ENCODE results near the gene RNU6-9. TPM values are rescaled to one million over a fixed set of nuclear protein-coding genes. Genes with fewer than 3 reads are reported as not detected.

RNU6-9 gene
- total RNA-seq = not detected in 2 replicates

DNA sequence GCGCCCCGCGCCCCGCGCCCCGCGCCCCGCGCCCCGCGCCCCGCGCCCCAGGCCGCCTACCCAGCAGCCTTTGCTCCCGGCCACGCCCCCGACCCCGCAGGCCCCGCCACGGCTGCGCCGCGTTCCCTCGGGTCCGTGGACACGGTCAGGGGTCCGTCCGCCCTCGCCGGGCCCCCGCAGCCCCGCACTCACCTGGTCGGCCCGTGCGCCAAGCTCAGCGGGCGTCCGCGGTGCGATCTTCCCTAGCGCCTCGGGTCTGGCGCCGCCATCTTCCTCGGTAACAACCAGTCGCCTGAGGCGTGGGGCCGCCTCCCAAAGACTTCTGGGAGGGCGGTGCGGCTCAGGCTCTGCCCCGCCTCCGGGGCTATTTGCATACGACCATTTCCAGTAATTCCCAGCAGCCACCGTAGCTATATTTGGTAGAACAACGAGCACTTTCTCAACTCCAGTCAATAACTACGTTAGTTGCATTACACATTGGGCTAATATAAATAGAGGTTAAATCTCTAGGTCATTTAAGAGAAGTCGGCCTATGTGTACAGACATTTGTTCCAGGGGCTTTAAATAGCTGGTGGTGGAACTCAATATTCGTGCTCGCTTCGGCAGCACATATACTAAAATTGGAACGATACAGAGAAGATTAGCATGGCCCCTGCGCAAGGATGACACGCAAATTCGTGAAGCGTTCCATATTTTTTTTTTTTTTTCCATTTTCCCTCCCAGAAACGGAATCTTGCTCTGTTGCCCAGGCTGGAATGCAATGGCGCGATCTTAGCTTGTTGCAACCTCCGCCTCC lies at the start of gene RNU6-9, which contains the start of gene MED16:
Gene RNU6-9, plus strand, starts transcription at position 591 of the 796 bp plus-strand sequence.
Gene MED16, minus strand, starts transcription at position 294 of the 796 bp plus-strand sequence. CDS start 2,056 bp downstream, outside the sequence.

DNA sequence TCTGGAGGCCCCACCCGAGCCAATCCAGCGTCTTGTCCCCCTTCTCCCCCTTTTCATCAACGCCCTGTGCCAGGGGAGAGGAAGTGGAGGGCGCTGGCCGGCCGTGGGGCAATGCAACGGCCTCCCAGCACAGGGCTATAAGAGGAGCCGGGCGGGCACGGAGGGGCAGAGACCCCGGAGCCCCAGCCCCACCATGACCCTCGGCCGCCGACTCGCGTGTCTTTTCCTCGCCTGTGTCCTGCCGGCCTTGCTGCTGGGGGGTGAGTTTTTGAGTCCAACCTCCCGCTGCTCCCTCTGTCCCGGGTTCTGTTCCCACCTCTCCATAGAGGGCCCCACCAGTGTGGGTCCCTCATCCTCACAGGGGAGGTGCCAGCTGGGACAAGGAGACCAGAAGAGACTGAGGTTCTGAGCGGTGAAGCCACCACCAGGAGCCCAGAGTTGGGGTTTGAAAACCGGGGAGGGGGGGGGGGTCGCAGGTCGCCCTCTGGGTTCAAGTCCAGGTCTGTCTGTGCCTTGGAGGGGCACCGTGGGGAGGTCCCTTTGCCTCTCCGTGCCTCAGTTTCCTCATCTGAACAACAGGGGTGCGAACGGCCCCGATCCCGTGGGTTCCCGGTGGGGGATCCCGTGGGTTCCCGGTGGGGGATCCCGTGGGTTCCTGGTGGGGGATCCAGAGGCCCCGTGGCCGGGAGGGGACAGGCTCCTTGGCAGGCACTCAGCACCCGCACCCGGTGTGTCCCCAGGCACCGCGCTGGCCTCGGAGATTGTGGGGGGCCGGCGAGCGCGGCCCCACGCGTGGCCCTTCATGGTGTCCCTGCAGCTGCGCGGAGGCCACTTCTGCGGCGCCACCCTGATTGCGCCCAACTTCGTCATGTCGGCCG lies 40.9 kb upstream of the RNU6-9 start, which contains the start of gene ELANE:
Gene ELANE, plus strand, starts transcription at position 168 of the 878 bp plus-strand sequence. Its CDS starts 26 bp downstream, at position 194.

DNA sequence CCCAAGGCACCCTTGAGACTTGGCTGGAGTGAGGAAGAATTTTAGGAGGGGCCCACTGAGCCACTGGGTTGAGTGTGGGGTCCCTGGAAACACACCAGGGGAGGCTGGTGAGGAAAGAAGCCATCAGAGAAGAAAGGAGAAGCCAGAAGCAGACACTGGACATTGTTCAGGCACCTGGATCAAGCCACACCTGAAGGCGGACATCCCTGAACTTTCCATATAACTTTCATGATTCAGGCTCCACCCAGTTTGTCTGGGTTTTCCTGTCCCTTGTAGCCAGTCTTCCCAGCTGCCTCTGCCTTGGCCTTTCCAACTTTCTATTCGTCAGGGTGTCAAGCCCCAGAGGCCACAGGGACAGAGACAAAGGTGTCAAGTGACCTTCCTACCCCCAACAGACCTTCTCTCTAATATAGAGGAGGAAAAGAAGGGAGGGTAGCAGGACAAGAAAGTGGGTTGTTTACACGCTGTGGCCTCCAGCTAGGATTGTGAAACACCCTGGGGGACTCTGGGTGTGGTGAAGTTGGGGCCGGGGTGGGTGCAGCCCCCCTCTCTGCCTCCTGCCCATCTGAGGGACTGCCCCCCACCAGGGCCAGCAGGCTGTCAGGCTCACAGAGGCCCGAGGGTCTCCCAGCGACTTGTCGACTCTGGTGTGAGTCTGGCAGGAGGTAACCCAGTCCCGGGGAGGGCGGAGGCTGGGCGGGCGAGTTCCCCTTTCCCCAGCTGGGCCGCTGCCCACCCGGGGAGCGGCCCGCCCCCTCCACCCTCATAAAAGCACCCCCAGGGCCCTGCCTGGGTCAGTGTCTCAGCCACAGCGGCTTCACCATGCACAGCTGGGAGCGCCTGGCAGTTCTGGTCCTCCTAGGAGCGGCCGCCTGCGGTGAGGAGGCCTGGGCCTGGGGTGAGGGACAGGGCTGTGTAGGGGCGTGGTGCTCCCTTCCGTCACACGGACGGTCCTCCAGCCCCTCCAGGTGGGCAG lies 34.1 kb upstream of the RNU6-9 start, which contains the start of gene CFD:
Gene CFD, plus strand, starts transcription at position 797 of the 976 bp plus-strand sequence. Its CDS starts 26 bp downstream, at position 823.

DNA sequence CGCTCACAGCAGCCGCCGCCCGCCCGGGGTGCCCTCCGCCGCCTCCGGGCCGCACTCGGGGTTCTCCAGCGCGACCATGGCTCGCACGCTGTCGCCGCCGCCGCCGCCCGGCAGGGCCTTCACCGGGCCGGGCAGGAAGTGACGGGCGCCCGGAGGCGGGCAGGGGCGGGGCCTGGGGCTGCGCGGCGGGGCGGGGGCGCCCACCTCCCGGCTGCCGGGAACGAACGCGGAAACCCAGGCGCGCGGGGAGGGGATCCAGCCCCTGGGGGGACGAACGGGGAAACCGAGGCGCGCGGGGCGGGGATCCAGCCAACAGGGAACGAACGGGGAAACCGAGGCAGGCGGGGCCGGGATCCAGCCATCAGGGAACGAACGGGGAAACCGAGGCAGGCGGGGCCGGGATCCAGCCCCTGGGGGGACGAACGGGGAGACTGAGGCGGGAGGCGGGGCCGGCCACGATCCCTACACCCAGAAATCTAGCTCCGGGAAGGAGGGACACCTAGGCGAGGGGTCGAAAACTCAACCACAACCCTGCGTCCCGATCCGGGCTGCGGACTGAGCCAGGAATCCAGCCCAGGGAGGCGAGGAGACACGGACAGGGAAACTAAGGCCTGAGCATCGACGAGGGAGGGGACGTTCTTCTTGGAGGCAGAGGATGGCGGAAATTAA lies 19.9 kb downstream of the RNU6-9 start, which contains the start of gene R3HDM4:
Gene R3HDM4, minus strand, starts transcription at position 140 of the 669 bp plus-strand sequence. Its CDS starts 62 bp downstream, at position 78.

GRCh38 chr19:917323-918151 lies 24.3 kb downstream of the RNU6-9 start, which contains the start of gene KISS1R:
Gene KISS1R, plus strand, starts transcription at chr19:917333. Its CDS starts 170 bp downstream, at chr19:917503.

DNA sequence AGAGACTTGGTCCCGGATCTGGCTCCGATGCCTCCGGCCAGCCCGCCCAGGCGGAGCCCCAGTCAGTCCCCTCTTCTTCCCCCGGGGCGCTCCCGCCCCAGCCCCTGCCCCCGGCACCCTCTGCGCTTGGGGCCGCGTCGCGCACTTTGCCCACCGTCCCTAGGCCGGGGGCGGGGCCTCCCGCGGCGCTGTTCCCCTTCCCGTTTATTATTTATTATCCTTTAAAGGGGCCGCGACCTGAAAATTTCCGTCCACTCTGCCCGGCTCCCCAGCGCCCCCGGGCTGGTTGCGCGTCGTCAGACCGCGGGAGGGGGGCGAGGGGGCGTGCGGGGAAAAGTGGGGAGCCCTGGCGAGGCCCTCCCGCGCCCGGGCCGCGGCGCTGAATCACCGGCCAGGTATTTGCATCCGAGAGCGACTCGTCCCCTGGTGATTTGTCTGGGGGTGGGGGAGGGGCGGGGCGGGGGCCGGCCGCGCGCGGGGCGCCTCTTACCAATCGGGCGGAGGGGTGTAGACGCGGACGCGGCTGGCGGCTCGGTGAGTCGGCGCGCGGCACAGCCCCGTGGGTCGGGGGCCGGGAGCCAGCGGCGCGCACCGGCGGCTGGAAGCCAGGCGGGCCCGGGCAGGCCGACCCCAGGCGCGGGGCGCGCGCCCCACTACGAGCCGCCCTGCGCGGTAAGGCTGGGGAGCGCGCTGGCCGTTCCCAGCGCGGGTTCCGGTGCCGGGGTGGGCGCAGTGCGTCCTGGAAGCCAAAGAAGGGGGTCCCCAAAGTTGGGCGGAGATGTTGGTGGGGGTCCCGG lies 32.4 kb downstream of the RNU6-9 start, which contains the start of gene ARID3A:
Gene ARID3A, plus strand, starts transcription at position 510 of the 797 bp plus-strand sequence. CDS start 3,494 bp downstream, outside the sequence.

Other genes with a start within 250 kb of the RNU6-9 start
- 12.7 and 26.1 TPM in 2 replicates for gene RNF126, start 230.3 kb upstream of the RNU6-9 start, total RNA-seq
- 19.7 and 88.4 TPM in 2 replicates for gene FSTL3, start 217.1 kb upstream of the RNU6-9 start, total RNA-seq
- gene PRSS57, start 198.0 kb upstream of the RNU6-9 start, total RNA-seq = not detected in 2 replicates
- gene PALM, start 184.5 kb upstream of the RNU6-9 start, total RNA-seq = 2.1 and 3.5 TPM in 2 replicates
- 0.12 TPM in 1 of 2 replicates, not detected in the other for gene MISP, start 142.4 kb upstream of the RNU6-9 start, total RNA-seq
- 77.0 and 125 TPM in 2 replicates for gene PTBP1, start 96.0 kb upstream of the RNU6-9 start, total RNA-seq
- gene PLPPR3, start 71.5 kb upstream of the RNU6-9 start, total RNA-seq = 0.12 TPM in 1 of 2 replicates, not detected in the other
- gene AZU1, start 65.6 kb upstream of the RNU6-9 start, total RNA-seq = not detected in 2 replicates
- gene PRTN3, start 52.5 kb upstream of the RNU6-9 start, total RNA-seq = not detected in 2 replicates
- not detected in 2 replicates for gene ELANE, start 41.2 kb upstream of the RNU6-9 start, total RNA-seq
- gene CFD, start 33.8 kb upstream of the RNU6-9 start, total RNA-seq = 1.00 and 7.1 TPM in 2 replicates
- 39.4 and 43.2 TPM in 2 replicates for gene MED16, start 297 bp upstream of the RNU6-9 start, total RNA-seq
- gene R3HDM4, start 19.7 kb downstream of the RNU6-9 start, total RNA-seq = 15.4 and 20.9 TPM in 2 replicates
- gene KISS1R, start 23.8 kb downstream of the RNU6-9 start, total RNA-seq = not detected in 2 replicates
- gene ARID3A, start 32.6 kb downstream of the RNU6-9 start, total RNA-seq = 15.5 and 18.6 TPM in 2 replicates
- gene WDR18, start 90.9 kb downstream of the RNU6-9 start, total RNA-seq = 58.9 and 69.8 TPM in 2 replicates
- 0.50 TPM in 1 of 2 replicates, not detected in the other for gene GRIN3B, start 106.9 kb downstream of the RNU6-9 start, total RNA-seq
- gene TMEM259, start 127.6 kb downstream of the RNU6-9 start, total RNA-seq = 66.4 and 71.5 TPM in 2 replicates
- not detected in 2 replicates for gene RNU6-2, start 128.0 kb downstream of the RNU6-9 start, total RNA-seq
- 133 and 210 TPM in 2 replicates for gene CNN2, start 133.1 kb downstream of the RNU6-9 start, total RNA-seq
- 2.7 and 3.0 TPM in 2 replicates for gene ABCA7, start 146.6 kb downstream of the RNU6-9 start, total RNA-seq
- 0.77 and 0.87 TPM in 2 replicates for gene ARHGAP45, start 173.7 kb downstream of the RNU6-9 start, total RNA-seq
- 82.0 and 138 TPM in 2 replicates for gene POLR2E, start 201.9 kb downstream of the RNU6-9 start, total RNA-seq
- gene GPX4, start 210.5 kb downstream of the RNU6-9 start, total RNA-seq = 165 and 232 TPM in 2 replicates